Measurements from ENCODE around the gene MRPL20.

GRCh38 chr1:1393014-1393413, 14.1 kb downstream of the MRPL20 start:
- TF ChIP-seq POLR2A (IDR thresholded peaks at IDR 0.05; ENCODE audit: low read length) (no peak), GATA1 (IDR thresholded peaks at IDR 0.05; ENCODE audit: low read depth, low read length) (no peak)

All from erythroblast (primary cell).